HG03565 (cell line): ENCODE data around the gene TIGD3.

Source experiments
- ATAC-seq: cut with Tn5 transposase; IDR thresholded peaks from one replicate; pipeline ENCODE4 v1.9.1; 2021; ENCODE audit warnings: mild to moderate bottlenecking, moderate library complexity; ENCODE audit not compliant: unreplicated experiment

Gene TIGD3

GRCh38 chr11:65363770-65364169 is 9.2 kb downstream of the TIGD3 start:
- ATAC-seq = no peak

GRCh38 chr11:65366340-65366773 is 11.8 kb downstream of the TIGD3 start:
- no peak for ATAC-seq

GRCh38 chr11:65370659-65371049 is 16.1 kb downstream of the TIGD3 start:
- no peak for ATAC-seq

GRCh38 chr11:65373839-65374580 is 19.5 kb downstream of the TIGD3 start:
- ATAC-seq = no peak

GRCh38 chr11:65375012-65375411 is 20.5 kb downstream of the TIGD3 start:
- no peak for ATAC-seq

GRCh38 chr11:65376138-65376713 is 21.7 kb downstream of the TIGD3 start:
- no peak for ATAC-seq

- ATAC-seq = no peak
Measured at GRCh38 chr11:65377036-65377435, 22.5 kb downstream of the TIGD3 start.

- ATAC-seq = no peak
Measured at GRCh38 chr11:65377777-65378176, 23.2 kb downstream of the TIGD3 start.

GRCh38 chr11:65378208-65378927 is 23.8 kb downstream of the TIGD3 start:
- no peak for ATAC-seq

- no peak for ATAC-seq
Measured at GRCh38 chr11:65378928-65379638, 24.5 kb downstream of the TIGD3 start.

- ATAC-seq = no peak
Measured at GRCh38 chr11:65379698-65380459, 25.3 kb downstream of the TIGD3 start.

- no peak for ATAC-seq
Measured at GRCh38 chr11:65380460-65381119, 26.0 kb downstream of the TIGD3 start.

GRCh38 chr11:65381716-65382032 is 27.1 kb downstream of the TIGD3 start:
- no peak for ATAC-seq

- peak; percentile 53 for ATAC-seq
Measured at GRCh38 chr11:65382033-65382803, 27.7 kb downstream of the TIGD3 start, which contains the start of gene SLC25A45. Gene SLC25A45, minus strand, starts transcription at chr11:65382646. Its CDS starts 695 bp downstream, at chr11:65381951.

GRCh38 chr11:65382804-65383368 is 28.3 kb downstream of the TIGD3 start:
- no peak for ATAC-seq

GRCh38 chr11:65383778-65384177 is 29.2 kb downstream of the TIGD3 start:
- ATAC-seq = no peak

GRCh38 chr11:65384301-65384889 is 29.8 kb downstream of the TIGD3 start:
- no peak for ATAC-seq

GRCh38 chr11:65386307-65387140 is 32.0 kb downstream of the TIGD3 start, which contains the start of gene FRMD8:
Gene FRMD8, plus strand, starts transcription at chr11:65386637. Its CDS starts 400 bp downstream, at chr11:65387037.
- no peak for ATAC-seq
